ENCODE measurements around the gene SMIM29.

DNA sequence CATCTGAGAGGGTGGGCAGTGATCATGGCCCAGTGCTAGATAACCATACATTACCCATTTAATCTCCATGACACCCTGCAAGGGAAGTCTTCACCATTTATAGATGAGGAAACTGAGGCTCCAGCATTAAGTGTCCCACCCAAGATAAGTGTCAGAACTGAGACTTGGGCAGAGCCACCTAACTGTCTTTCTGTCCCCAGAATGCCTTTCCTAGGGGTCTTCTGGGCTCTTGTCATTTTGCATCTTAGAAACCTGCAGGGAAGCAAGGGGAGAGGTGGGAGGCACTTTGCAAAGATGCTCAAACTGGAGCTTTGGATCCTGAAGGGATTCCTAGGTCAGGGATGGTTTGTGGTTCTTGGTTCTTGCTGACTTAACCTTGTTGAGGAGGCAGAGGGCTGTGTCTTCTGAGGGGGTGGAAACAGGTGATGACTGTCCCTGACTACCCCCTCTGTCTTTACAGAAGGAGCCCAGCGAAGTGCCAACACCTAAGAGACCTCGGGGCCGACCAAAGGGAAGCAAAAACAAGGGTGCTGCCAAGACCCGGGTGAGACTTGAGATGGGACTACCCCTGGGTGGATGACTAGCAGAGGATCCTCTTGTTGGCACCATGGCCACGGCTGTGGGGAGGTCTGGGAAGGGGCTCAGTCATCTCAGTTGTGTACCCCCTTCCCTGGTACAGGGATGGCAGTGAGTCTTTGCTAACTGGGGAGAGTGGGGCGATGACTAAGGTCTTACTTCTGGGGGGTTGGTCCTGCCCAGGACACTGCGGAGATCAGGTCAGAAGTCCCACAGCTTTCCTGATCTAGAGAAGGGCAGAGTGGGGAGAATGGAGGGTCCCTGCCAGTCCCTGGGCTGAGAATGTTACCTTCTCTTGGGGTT, 6.3 kb downstream of the SMIM29 start:
- no peak for TF ChIP-seq POLR2A (IDR thresholded peaks at IDR 0.05)
- TF ChIP-seq, protein P1, sequence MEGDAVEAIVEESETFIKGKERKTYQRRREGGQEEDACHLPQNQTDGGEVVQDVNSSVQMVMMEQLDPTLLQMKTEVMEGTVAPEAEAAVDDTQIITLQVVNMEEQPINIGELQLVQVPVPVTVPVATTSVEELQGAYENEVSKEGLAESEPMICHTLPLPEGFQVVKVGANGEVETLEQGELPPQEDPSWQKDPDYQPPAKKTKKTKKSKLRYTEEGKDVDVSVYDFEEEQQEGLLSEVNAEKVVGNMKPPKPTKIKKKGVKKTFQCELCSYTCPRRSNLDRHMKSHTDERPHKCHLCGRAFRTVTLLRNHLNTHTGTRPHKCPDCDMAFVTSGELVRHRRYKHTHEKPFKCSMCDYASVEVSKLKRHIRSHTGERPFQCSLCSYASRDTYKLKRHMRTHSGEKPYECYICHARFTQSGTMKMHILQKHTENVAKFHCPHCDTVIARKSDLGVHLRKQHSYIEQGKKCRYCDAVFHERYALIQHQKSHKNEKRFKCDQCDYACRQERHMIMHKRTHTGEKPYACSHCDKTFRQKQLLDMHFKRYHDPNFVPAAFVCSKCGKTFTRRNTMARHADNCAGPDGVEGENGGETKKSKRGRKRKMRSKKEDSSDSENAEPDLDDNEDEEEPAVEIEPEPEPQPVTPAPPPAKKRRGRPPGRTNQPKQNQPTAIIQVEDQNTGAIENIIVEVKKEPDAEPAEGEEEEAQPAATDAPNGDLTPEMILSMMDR (IDR thresholded peaks at IDR 0.05) = no peak
